HG02798 (cell line): ENCODE data around the gene ARID1B.

Experiments
- ATAC-seq: cut with Tn5 transposase; IDR thresholded peaks from one replicate; pipeline ENCODE4 v1.9.1; 2021; ENCODE audit warnings: mild to moderate bottlenecking; ENCODE audit not compliant: unreplicated experiment, poor library complexity

Gene ARID1B

DNA sequence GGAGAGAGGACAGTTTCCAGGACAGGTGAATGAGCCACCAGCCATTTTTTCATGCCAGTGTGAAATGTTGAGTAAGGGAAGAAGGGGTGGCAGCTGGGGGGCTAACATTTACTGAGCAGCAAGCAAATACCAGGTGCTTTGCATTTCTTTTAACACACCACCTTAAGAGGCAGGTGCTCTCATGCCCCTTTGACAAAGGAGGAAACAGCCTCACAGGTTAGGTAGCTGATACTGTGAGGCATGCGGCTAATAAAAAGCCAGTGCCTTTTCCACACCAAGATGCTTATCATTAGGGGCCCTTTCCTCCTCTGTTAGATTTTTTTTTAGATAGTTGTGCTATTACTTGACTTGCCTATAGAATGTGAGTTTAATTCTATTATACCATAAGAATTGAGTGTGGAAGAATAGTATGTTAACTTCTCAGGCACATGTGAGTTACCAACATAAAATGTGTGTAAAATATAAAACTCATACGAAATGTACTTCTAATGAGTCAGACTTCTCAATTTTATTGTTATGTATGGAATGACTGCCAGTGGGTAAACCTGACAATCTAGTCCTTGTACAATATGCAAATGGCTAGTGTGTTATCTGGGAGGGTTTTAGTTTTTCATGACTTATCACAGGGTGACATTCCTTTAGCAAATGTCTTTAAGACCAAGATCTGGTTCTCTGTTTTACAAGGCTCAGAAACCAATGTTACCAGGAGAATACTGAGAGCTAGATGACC is 286.2 kb downstream of the ARID1B start:
- ATAC-seq, result no peak

DNA sequence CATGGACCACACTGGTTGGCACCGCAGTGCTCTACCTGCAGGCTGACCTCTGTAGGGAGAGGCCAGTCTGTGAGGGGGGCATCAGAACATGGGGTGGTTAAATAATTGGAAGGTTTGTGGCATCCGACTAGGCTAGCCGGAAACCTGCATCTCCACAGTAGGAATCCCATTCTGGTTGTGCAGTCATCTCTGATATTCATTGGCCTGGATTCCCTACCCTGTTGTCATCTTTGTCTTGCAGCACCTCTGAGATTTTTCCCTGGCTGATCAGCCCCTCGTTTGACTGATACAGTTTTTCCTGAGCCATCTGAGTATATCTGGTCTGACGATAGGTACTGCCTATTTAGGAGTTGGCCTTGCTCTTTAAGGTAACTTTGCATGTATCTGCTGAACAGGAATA is 286.7 kb downstream of the ARID1B start:
- no peak for ATAC-seq

DNA sequence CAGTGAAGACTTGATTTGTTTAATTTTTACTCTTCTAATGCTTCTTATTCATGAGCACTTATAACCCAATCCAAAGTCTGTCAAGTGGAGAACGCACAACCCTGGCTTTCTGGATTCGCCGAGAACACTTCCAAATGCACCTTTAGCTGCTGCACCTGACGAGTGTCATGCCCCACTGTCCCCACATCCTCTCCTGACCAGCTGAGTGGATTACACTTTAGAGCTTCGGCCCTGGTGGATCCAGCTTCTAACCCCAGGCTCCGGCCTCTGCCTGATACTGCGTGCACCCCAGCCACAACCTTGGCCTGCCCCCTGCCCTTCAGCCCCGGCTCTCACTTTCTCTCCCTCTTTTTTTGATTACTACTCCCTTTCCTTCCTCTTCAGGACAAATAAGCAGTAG is 287.3 kb downstream of the ARID1B start:
- ATAC-seq, result no peak

GRCh38 chr6:157065366-157065765 is 288.2 kb downstream of the ARID1B start:
- no peak for ATAC-seq

- ATAC-seq, result no peak
These were observed 289.8 kb downstream of the ARID1B start for GRCh38 chr6:157066781-157067491.

DNA sequence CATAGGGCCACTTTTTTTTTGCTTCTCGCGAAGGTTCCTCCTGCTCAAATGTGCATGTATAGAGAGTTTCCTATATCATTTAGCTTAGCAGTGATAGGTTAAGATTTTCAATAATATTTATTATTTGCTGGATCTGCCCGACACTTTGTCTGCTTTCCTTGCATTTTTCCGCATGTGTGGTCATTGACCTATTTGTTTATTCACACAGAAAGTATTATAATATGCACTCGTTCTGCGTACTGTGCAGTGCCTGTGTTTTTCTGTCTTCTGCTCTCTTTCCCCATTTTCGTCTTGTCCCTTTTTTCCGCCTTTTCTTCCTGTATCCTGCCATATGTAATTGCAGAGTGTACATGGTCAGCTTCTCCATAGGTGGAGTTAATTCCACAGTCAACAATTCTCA is 290.3 kb downstream of the ARID1B start:
- no peak for ATAC-seq

DNA sequence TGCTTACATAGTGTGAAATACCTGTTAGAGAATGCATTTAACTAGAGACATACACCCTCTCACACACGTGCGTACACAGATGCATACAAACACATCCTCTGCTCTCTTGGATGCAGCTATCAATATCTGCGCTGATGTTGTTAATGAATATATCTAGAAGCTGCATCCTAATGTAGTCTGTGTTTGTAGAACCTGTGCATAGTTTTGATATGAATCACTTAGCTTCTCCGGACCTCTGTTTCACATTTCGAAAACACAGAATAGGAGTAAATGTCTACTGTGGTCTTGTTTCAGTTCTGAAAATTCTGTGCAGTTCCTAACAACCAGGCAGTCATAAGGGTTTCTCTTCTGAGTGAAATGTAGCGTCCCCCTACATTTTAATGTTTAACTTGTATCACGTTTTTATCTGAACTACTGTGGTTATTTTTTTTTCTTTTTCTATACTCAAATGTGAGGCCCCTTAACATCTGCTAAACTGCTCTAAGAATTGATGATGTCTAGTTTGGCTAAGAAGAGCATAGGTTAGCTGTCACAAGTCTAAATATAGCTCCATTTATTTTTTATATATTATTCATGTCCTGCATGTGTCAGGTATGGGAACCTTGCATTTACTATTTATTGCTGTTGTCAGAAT is 291.6 kb downstream of the ARID1B start:
- peak; percentile 97 for ATAC-seq

GRCh38 chr6:157069585-157069984 is 292.4 kb downstream of the ARID1B start:
- ATAC-seq, result no peak

- no peak for ATAC-seq
These were observed 293.4 kb downstream of the ARID1B start for GRCh38 chr6:157070403-157071107.

GRCh38 chr6:157072128-157072527 is 294.9 kb downstream of the ARID1B start:
- ATAC-seq, result no peak

DNA sequence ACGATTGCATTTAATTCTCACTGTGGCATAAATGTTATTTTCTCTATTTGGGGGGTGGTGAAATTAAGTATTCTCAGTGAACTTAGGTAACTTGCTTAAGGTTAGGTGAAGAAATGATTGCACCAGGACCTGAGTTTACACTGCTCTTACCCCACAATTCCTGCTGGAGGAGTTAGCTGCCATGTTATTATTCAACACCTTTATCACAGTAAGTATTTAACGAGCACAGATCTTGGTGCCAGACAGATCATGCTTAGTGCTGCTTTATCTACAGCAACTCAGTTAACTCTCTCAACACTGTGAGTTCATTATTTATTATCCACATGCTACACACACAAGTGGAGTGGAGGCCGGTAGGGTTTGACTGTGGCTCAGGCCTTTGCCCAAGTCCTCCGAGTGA is 296.4 kb downstream of the ARID1B start:
- no peak for ATAC-seq

GRCh38 chr6:157074969-157075368 is 297.8 kb downstream of the ARID1B start:
- no peak for ATAC-seq

DNA sequence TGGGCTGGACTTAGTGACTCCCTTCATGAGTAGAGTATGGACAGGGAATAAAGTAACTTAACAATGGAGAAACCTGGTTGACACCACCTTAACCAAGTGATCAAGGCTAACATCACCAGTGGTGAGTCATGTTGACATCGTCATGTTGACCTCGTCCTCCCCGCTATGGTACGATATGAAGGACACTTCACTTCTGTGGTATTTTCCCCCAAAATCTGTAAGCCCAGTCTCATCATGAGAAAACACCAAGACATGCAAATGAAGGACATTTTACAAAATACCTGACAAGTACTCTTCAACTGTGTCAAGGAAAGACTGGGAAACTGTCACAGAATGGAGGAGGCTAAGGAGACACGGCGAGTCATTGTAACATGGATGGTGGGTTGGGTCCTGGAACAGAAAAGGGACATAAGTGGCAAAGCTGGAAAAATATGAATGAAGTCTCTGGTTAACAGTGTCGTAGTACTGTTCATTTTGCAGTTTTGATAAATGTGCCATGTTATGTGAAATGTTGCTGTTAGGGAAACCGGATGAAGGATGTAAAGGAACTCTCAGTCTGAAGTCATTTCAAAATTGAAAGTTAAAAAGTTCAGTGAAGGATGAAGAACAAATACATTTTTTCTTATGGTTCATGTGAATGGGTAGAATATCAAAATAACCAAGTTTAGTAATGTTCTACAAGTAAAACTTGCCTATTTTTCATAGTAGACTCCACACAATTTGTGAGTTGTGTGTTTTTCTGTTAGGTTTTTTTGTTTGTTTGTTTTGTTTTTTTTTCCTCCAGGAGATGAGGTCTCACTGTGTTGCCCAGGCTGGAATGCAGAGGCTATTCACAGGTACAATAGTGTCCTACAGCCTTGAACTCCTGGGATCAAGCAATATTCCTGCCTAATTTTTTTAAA is 298.6 kb downstream of the ARID1B start:
- peak; percentile 84 for ATAC-seq

- no peak for ATAC-seq
These were observed 299.3 kb downstream of the ARID1B start for GRCh38 chr6:157076451-157076822.

GRCh38 chr6:157077251-157077650 is 300.1 kb downstream of the ARID1B start:
- no peak for ATAC-seq

- ATAC-seq, result no peak
These were observed 301.1 kb downstream of the ARID1B start for GRCh38 chr6:157078326-157078725.

GRCh38 chr6:157079277-157079676 is 302.1 kb downstream of the ARID1B start:
- ATAC-seq, result no peak

DNA sequence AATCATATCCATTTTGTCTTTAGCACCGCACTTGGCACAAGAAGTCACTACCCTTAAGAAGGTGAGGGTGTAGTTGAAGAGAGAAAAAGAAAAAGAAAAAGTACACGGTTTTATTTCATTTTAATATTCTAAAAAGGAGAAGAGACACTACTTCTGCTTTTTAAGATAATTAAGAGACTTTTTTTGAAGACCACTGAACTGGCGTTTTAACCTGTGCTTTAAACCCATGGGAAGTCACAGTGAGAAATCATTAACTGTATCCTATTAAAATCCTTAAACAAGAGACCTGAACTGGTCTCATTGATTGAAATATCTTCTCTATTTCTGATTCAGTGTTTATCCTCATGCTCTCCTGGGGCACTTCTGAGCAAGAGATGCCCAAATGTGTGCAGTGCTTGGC is 302.6 kb downstream of the ARID1B start:
- no peak for ATAC-seq

DNA sequence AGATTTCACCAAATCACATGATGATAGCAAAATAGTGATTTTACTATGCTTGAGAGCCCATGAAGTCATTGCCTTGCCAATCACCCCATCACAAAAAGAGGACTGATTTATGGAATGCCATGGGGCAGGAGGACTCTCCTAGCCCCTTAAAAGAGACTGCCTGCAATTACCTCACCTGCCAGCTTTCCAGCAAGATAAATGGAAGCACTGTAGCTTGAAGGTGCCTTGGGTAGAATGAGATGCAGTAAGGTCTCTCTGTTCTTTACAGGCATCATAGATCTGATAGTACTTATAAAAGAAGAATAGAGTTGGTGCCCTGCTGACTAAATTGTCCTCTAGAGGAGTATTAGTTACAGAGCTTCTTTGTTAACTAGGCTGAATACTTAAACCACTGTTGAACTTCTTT is 303.8 kb downstream of the ARID1B start:
- ATAC-seq, result no peak

- no peak for ATAC-seq
These were observed 306.2 kb downstream of the ARID1B start for GRCh38 chr6:157083343-157083742.
